Endothelial cell of umbilical vein (primary cell): ENCODE data around the gene CCDC116. TPM values are rescaled to one million over a fixed set of nuclear protein-coding genes. Genes with fewer than 3 reads are reported as not detected.

Experiments
- BruUV-seq: library from RNA; stranded (reverse); fragments of 400-500 nt; replicated peaks from 2 replicates; lab custom pipeline; 2021; lab: Mats Ljungman, UMichigan
- CTCF ChIA-PET: fragments of 300-600, 350-600 bp; sonication (Branson Sonifier 250); formaldehyde crosslinking; loops from one replicate; lab custom pipeline; 2021; ENCODE audit warnings: antibody characterized with exemption, inconsistent platforms; lab: Charles Lee
- POLR2A ChIA-PET: fragments of 300-600, 350-600 bp; sonication (Branson Sonifier 250); formaldehyde crosslinking; loops from one replicate; lab custom pipeline; 2021; ENCODE audit warnings: antibody characterized with exemption, inconsistent platforms; lab: Charles Lee
- DNase-seq: peaks from one replicate; pipeline ENCODE4 v3.0.0-alpha.2; 2011; ENCODE audit warnings: low read depth, low spot score
- FAIRE-seq: peaks from 2 replicates; lab custom pipeline; 2011; peaks lifted over from hg19 to GRCh38; lab: Jason Lieb, UNC
- H2AFZ ChIP-seq: 2 replicates; pipeline ENCODE4 v1.6.0; 2012; ENCODE audit warnings: low read depth, low read length, control low read depth, inconsistent platforms
- H3K27ac ChIP-seq: 2 replicates; pipeline ENCODE4 v1.5.1; 2011; ENCODE audit warnings: low read depth, mild to moderate bottlenecking, control low read depth, low read length, moderate library complexity; ENCODE audit not compliant: insufficient read depth
- H3K27me3 ChIP-seq, 2 experiments: 2 replicates each; pipeline versions ENCODE4 v1.6.0 to v1.6.1; 2011; ENCODE audit warnings: low read length in 2 of 2, mixed read lengths in 1 of 2; ENCODE audit not compliant: control insufficient read depth in 2 of 2, insufficient read depth in 2 of 2
- H3K36me3 ChIP-seq, 2 experiments: 2 replicates in 1 of 2; 3 replicates in 1 of 2; pipeline ENCODE4 v1.5.1; 2011; ENCODE audit warnings: low read length in 2 of 2, mild to moderate bottlenecking in 1 of 2, moderate library complexity in 1 of 2; ENCODE audit not compliant: control insufficient read depth in 2 of 2, insufficient read depth in 2 of 2; ENCODE audit errors: extremely low read depth in 1 of 2
- H3K4me1 ChIP-seq: 3 replicates; pipeline ENCODE4 v1.5.1; 2011; ENCODE audit warnings: mild to moderate bottlenecking, low read length; ENCODE audit not compliant: control insufficient read depth, insufficient read depth; ENCODE audit errors: extremely low read depth
- H3K4me2 ChIP-seq: 2 replicates; pipeline ENCODE4 v1.6.1; 2011; ENCODE audit warnings: low read length, control low read depth, mixed read lengths; ENCODE audit not compliant: insufficient read depth
- H3K4me3 ChIP-seq, 3 experiments: fragments of 200-600 bp in 1 of 3; sonication (generic), shearing (Covaris generic) in 1 of 3; replicated peaks in 1 of 3; 2 replicates each; pipeline ENCODE4 v1.5.1; 2011 to 2016; ENCODE audit warnings: control low read depth in 3 of 3, low read length in 3 of 3, mild to moderate bottlenecking in 2 of 3, inconsistent platforms in 1 of 3, low read depth in 1 of 3, moderate library complexity in 1 of 3; ENCODE audit not compliant: insufficient read depth in 1 of 3
- H3K79me2 ChIP-seq: 2 replicates; pipeline ENCODE4 v1.6.0; 2012; ENCODE audit warnings: low read length, inconsistent platforms; ENCODE audit not compliant: control insufficient read depth, insufficient read depth
- H3K9ac ChIP-seq: replicated peaks from 2 replicates; pipeline ENCODE3; 2011; ENCODE audit warnings: low read length, control low read depth; ENCODE audit not compliant: insufficient read depth; ENCODE audit errors: extremely low read depth
- H3K9me1 ChIP-seq: replicated peaks from 3 replicates; pipeline ENCODE4 v1.6.0; 2011; ENCODE audit warnings: mild to moderate bottlenecking, low read length; ENCODE audit not compliant: control insufficient read depth, insufficient read depth; ENCODE audit errors: extremely low read depth
- H3K9me3 ChIP-seq: replicated peaks from 2 replicates; pipeline ENCODE4 v1.5.1; 2012; ENCODE audit warnings: low read length, inconsistent platforms; ENCODE audit not compliant: control insufficient read depth, insufficient read depth
- H4K20me1 ChIP-seq: replicated peaks from 2 replicates; pipeline ENCODE3; 2011; ENCODE audit warnings: mild to moderate bottlenecking, low read length; ENCODE audit not compliant: control insufficient read depth, insufficient read depth; ENCODE audit errors: extremely low read depth
- CTCF ChIP-seq, 2 donors: IDR thresholded peaks; 1 replicate in 1 of 2; 2 replicates in 1 of 2; pipeline ENCODE4 v1.5.1; 2011; ENCODE audit warnings: low read length in 2 of 2, mild to moderate bottlenecking in 2 of 2, moderate library complexity in 2 of 2, control low read depth in 1 of 2, inconsistent platforms in 1 of 2, low read depth in 1 of 2; ENCODE audit not compliant: insufficient read depth in 1 of 2; ENCODE audit errors: extremely low read depth in 1 of 2
- FOS ChIP-seq: IDR thresholded peaks from 2 replicates; pipeline ENCODE4 v1.6.1; 2011; ENCODE audit warnings: mild to moderate bottlenecking, low read length, moderate library complexity, borderline replicate concordance; ENCODE audit not compliant: insufficient read depth
- GATA2 ChIP-seq: IDR thresholded peaks from 2 replicates; pipeline ENCODE4 v1.7.0; 2011; ENCODE audit warnings: low read depth, mild to moderate bottlenecking, moderate library complexity, mixed read lengths, low read length; ENCODE audit not compliant: insufficient read length, insufficient read depth
- MYC ChIP-seq: IDR thresholded peaks from one replicate; pipeline ENCODE4 v1.6.1; 2011; ENCODE audit warnings: mild to moderate bottlenecking, low read depth, low read length
- POLR2AphosphoS5 ChIP-seq: IDR thresholded peaks from 2 replicates; pipeline ENCODE4 v1.6.1; 2012; ENCODE audit warnings: low read depth, mild to moderate bottlenecking, control low read depth, low read length, moderate library complexity; ENCODE audit not compliant: insufficient read depth
- dilution Hi-C: fragments of 300-500 bp; cut with MboI; formaldehyde crosslinking; loops from one replicate; pipeline ENCODE4 v1.15.0; 2019; ENCODE audit warnings: low sequenced_read_pairs; ENCODE audit not compliant: extremely low pct_ligation_motif_present
- intact Hi-C: fragments of 100-400 bp; cut with micrococcal nuclease; formaldehyde crosslinking; loops from one replicate; pipeline ENCODE4 v1.10.0; 2022
- microRNA counts: library from miRNA; unstranded; fragments of <30 nt; microRNA quantifications from one replicate; lab custom pipeline; 2016
- microRNA-seq: library from miRNA; unstranded; fragments of <30 nt; microRNA quantifications from one replicate; pipeline ENCODE4 v1.2.0, GENCODE V29; 2021; ENCODE audit warnings: borderline number of aligned reads, borderline replicate concordance
- polyA plus RNA-seq, 4 experiments: library from polyadenylated mRNA; depleted of rRNA in 3 of 4; stranded (reverse) in 3 of 4; unstranded in 1 of 4; fragments of >200 nt; gene quantifications; 2 replicates each; pipeline versions ENCODE4 v1.2.1 to v1.2.3, GENCODE V29; 2011 to 2012; ENCODE audit warnings: missing spikeins in 1 of 4
- small RNA-seq: library from RNA; depleted of rRNA; stranded (forward); fragments of <200 nt; gene quantifications from one replicate; pipeline ENCODE3, GENCODE V24; 2012; ENCODE audit warnings: low replicate concordance, low read depth; ENCODE audit not compliant: insufficient read depth, insufficient read length
- total RNA-seq: library from RNA; stranded (reverse); gene quantifications from 2 replicates; pipeline ENCODE4 v1.2.3, GENCODE V29; 2021
- TF ChIP-seq, protein P1 (sequence below): IDR thresholded peaks from 2 replicates; pipeline ENCODE4 v1.6.1; 2011; ENCODE audit not compliant: insufficient read depth, insufficient read length

Gene CCDC116
- total and polyA plus RNA-seq, 2 donors (not counting 3 experiments of a cell fraction or from before 2014, with no cell fraction given), result 0.21 to 0.33 TPM

DNA sequence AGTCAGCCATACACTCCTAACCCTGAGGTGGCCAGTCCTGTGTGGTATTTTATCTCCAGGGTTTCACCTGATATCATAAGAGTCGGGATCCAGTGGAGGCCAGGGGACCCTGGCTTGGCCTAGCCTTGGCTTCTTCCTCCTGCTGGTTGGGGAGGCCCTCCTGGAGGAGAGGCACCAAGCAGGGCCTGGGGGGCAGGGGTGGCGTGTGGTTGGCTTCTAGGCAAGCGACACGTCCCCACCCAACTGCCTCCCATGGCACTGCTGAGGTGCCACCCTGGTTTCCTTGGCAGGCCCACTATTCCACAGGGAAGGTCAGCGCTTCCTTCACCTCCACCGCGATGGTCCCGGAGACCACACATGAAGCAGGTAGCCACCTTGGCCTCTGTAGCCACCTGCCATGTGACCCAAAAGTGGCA, 53.6 kb downstream of the CCDC116 start:
- no peak for FAIRE-seq

More for the DNA sequence above, 53.6 kb downstream of the CCDC116 start:
- Histone ChIP-seq H3K4me2 (no peak overlapping the region), H3K27me3 (no peaks in the 10 kb centered on the region), H3K4me3 (no peak overlapping the region), H3K79me2 (no peaks in the 10 kb centered on the region), H4K20me1 (no peaks in the 10 kb centered on the region), H3K36me3 (peaks cover 0 to 45% of the 10 kb centered on the region in 2 experiments), H2AFZ (no peak overlapping the region), H3K9ac (no peak overlapping the region), H3K9me1 (no peaks in the 10 kb centered on the region), H3K27ac (no peak overlapping the region), H3K4me1 (no peaks in the 10 kb centered on the region), H3K9me3 (no peaks in the 10 kb centered on the region)
- dilution Hi-C loops, result no loop called here
- BruUV-seq, result no TSS peak
- ChIA-PET POLR2A (no interaction called here), CTCF (no interaction called here)
- TF ChIP-seq, protein P1, sequence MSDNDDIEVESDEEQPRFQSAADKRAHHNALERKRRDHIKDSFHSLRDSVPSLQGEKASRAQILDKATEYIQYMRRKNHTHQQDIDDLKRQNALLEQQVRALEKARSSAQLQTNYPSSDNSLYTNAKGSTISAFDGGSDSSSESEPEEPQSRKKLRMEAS, result no peak
- TF ChIP-seq GATA2 (no peak), FOS (no peak), CTCF (IDR thresholded peaks at IDR 0.05; ENCODE audit: extremely low read depth in 1 of 2, insufficient read depth in 1 of 2, low read depth in 1 of 2, low read length in 2 of 2) (no peak), MYC (no peak), POLR2AphosphoS5 (no peak)
- intact Hi-C loops, result no loop called here
- DNase-seq, result no peak

MicroRNA genes within 50 kb of the gene (microRNA counts, 767-probe panel; counts per million panel counts)
- microRNA hsa-miR-130b-3p (lab: Ali Mortazavi, UCI) (723 counts per million, percentile 96 among the panel's probes with 10 or more counts), microRNA hsa-miR-301b (lab: Ali Mortazavi, UCI) (723 counts per million, percentile 96 among the panel's probes with 10 or more counts)

Small RNA genes lying within 50 kb of the gene (microRNA-seq; reads per million reads assigned to microRNA genes)
- gene MIR130B, result 1,212 reads per million, percentile 83 among the genes with 10 or more reads in this experiment
- 7.7 reads per million, percentile 19 among the genes with 10 or more reads in this experiment for gene MIR301B

Small RNA genes lying within 50 kb of the gene (small RNA-seq; reads per million reads assigned to genes)
- gene MIR301B, result 2.6 reads per million, percentile 12 among the genes with 10 or more reads in this experiment

Other genes with a start within 250 kb of the CCDC116 start
- 0.09 TPM in 1 of 2 replicates, not detected in the other for gene RIMBP3B, start 249.0 kb upstream of the CCDC116 start, total RNA-seq
- not detected in 2 replicates for gene RIMBP3B, start 249.0 kb upstream of the CCDC116 start, polyA plus RNA-seq
- gene HIC2, start 215.4 kb upstream of the CCDC116 start, total RNA-seq, result 4.9 TPM in 2 replicates
- gene HIC2, start 215.4 kb upstream of the CCDC116 start, polyA plus RNA-seq, result 1.9 and 2.0 TPM in 2 replicates
- gene TMEM191C, start 165.4 kb upstream of the CCDC116 start, total RNA-seq, result 1.2 and 1.5 TPM in 2 replicates
- 0.47 and 0.75 TPM in 2 replicates for gene TMEM191C, start 165.4 kb upstream of the CCDC116 start, polyA plus RNA-seq
- 0.09 TPM in 1 of 2 replicates, not detected in the other for gene RIMBP3C, start 81.3 kb upstream of the CCDC116 start, total RNA-seq
- gene RIMBP3C, start 81.3 kb upstream of the CCDC116 start, polyA plus RNA-seq, result 0.02 and 0.04 TPM in 2 replicates
- 83.5 and 84.3 TPM in 2 replicates for gene UBE2L3, start 65.0 kb upstream of the CCDC116 start, total RNA-seq
- gene UBE2L3, start 65.0 kb upstream of the CCDC116 start, polyA plus RNA-seq, result 54.7 and 66.0 TPM in 2 replicates
- 23.8 and 27.2 TPM in 2 replicates for gene YDJC, start 2.7 kb upstream of the CCDC116 start, total RNA-seq
- 29.9 and 40.8 TPM in 2 replicates for gene YDJC, start 2.7 kb upstream of the CCDC116 start, polyA plus RNA-seq
- 66.7 and 75.1 TPM in 2 replicates for gene SDF2L1, start 9.5 kb downstream of the CCDC116 start, total RNA-seq
- 79.5 and 111 TPM in 2 replicates for gene SDF2L1, start 9.5 kb downstream of the CCDC116 start, polyA plus RNA-seq
- gene PPIL2, start 33.3 kb downstream of the CCDC116 start, total RNA-seq, result 45.3 and 47.9 TPM in 2 replicates
- gene PPIL2, start 33.3 kb downstream of the CCDC116 start, polyA plus RNA-seq, result 49.7 and 50.2 TPM in 2 replicates
- gene YPEL1, start 103.0 kb downstream of the CCDC116 start, total RNA-seq, result 6.2 and 6.5 TPM in 2 replicates
- 3.1 and 3.7 TPM in 2 replicates for gene YPEL1, start 103.0 kb downstream of the CCDC116 start, polyA plus RNA-seq
- gene MAPK1, start 234.9 kb downstream of the CCDC116 start, total RNA-seq, result 155 and 163 TPM in 2 replicates
- gene MAPK1, start 234.9 kb downstream of the CCDC116 start, polyA plus RNA-seq, result 48.3 and 50.9 TPM in 2 replicates